Measurements from ENCODE around the gene TRIM49B. TPM values are rescaled to one million over a fixed set of nuclear protein-coding genes. Genes with fewer than 3 reads are reported as not detected.
"Not testable (repeated sequence)": the region's sequence is repeated elsewhere in the genome, so short reads cannot be mapped to it uniquely, and the experiment has no call there.

TRIM49B gene
- not detected for total RNA-seq

GRCh38 chr11:49028523-49028922 is at the start of gene TRIM49B:
TSS of gene TRIM49B (plus strand) at chr11:49028823. CDS start at chr11:49031600, 2,777 bp downstream.
- intact Hi-C loops (cut with DNase I); H3K4me1 ChIP-seq; H3K27me3 ChIP-seq; H3K4me3 ChIP-seq (replicated peaks in 1 of 3); H3K27ac ChIP-seq; H3K36me3 ChIP-seq; DNase-seq; H3K9me3 ChIP-seq: not testable (repeated sequence)
- 29 to 36% methylated on average over 2 of the region's 2 CpGs for WGBS, 2 donors

- H3K36me3 ChIP-seq; DNase-seq; H3K4me3 ChIP-seq (replicated peaks in 1 of 3); H3K27ac ChIP-seq; intact Hi-C loops (cut with DNase I); H3K4me1 ChIP-seq; H3K27me3 ChIP-seq; H3K9me3 ChIP-seq: not testable (repeated sequence)
Measured at GRCh38 chr11:48983785-48984184, 44.8 kb upstream of the TRIM49B start, which contains the start of gene TRIM51G. TSS of gene TRIM51G (minus strand) at chr11:48983885. CDS start at chr11:48981695, 2,190 bp downstream.

GRCh38 chr11:49048229-49048628 is 19.6 kb downstream of the TRIM49B start:
- DNase-seq; H3K9me3 ChIP-seq; H3K27me3 ChIP-seq; H3K36me3 ChIP-seq; intact Hi-C loops (cut with DNase I); H3K27ac ChIP-seq; H3K4me3 ChIP-seq (replicated peaks in 1 of 3); H3K4me1 ChIP-seq: not testable (repeated sequence)
- WGBS, 2 donors: 72 to 81% methylated on average over 10 to 12 of the region's 28 CpGs

- 66 to 69% methylated on average over 29 to 36 of the region's 38 CpGs for WGBS, 2 donors
- intact Hi-C loops (cut with DNase I); H3K4me1 ChIP-seq; H3K27me3 ChIP-seq; H3K9me3 ChIP-seq; H3K27ac ChIP-seq; DNase-seq; H3K4me3 ChIP-seq (replicated peaks in 1 of 3); H3K36me3 ChIP-seq: not testable (repeated sequence)
Measured at GRCh38 chr11:49049821-49050220, 21.2 kb downstream of the TRIM49B start.

GRCh38 chr11:49059012-49059411 is 30.4 kb downstream of the TRIM49B start, which contains the start of gene TRIM64C:
TSS of gene TRIM64C (minus strand) at chr11:49059112. CDS start at chr11:49059112, 0 bp downstream.
- H3K27me3 ChIP-seq; H3K36me3 ChIP-seq; H3K4me1 ChIP-seq; H3K27ac ChIP-seq; intact Hi-C loops (cut with DNase I); H3K9me3 ChIP-seq; DNase-seq; H3K4me3 ChIP-seq (replicated peaks in 1 of 3): not testable (repeated sequence)
- WGBS, 2 donors: 83 to 85% methylated on average over 5 of the region's 5 CpGs

GRCh38 chr11:49069897-49070296 is 41.3 kb downstream of the TRIM49B start:
- H3K36me3 ChIP-seq; H3K4me3 ChIP-seq (replicated peaks in 1 of 3); intact Hi-C loops (cut with DNase I); H3K9me3 ChIP-seq; H3K27ac ChIP-seq; H3K27me3 ChIP-seq; DNase-seq; H3K4me1 ChIP-seq: not testable (repeated sequence)
- 51 to 68% methylated on average over 5 of the region's 5 CpGs for WGBS, 2 donors

Small RNAs within 50 kb of the gene (small RNA-seq; reads per million reads assigned to genes)
- gene AC084851.1: not detected

Other genes with a start within 250 kb of the TRIM49B start
- gene TRIM51G, start 44.9 kb upstream of the TRIM49B start, total RNA-seq: not detected
- gene TRIM64C, start 30.3 kb downstream of the TRIM49B start, total RNA-seq: not detected
- gene FOLH1, start 179.8 kb downstream of the TRIM49B start, total RNA-seq: 10 to 100 TPM in 1 of 4 donors, under 1 TPM in 2, not detected in 1; 0.29 to 10.7 (median 0.46) TPM

Measured in thyroid gland (tissue), 4 donors.